HEK293 (cell line): ENCODE measurements around the gene LAP3.
A peak's percentile ranks its signal among the peaks of the same experiment; 100 is the strongest.

Experiments
- CTCF ChIA-PET: fragments of 350-600 bp; formaldehyde crosslinking; extraction: SDS; loops from one replicate; lab custom pipeline; 2021; ENCODE audit warnings: antibody characterized with exemption; lab: Yijun Ruan, JAX
- POLR2A ChIA-PET: fragments of 300-600 bp; formaldehyde crosslinking; extraction: SDS; loops from one replicate; lab custom pipeline; 2020; ENCODE audit warnings: antibody characterized with exemption, inconsistent platforms; lab: Yijun Ruan, JAX
- H3K27ac ChIP-seq: fragments of 200-500 bp; sonication (Bioruptor generic); 2 replicates; pipeline ENCODE4 v1.5.1; 2014; ENCODE audit warnings: low read depth, low read length, control low read depth, inconsistent platforms; ENCODE audit errors: extremely low read depth
- H3K36me3 ChIP-seq, 2 experiments: fragments of 200-500 bp in 1 of 2; sonication (Bioruptor generic) in 1 of 2; 1 replicate in 1 of 2; 2 replicates in 1 of 2; pipeline ENCODE4 v1.5.1; 2014 to 2017; ENCODE audit warnings: inconsistent platforms in 2 of 2, low read length in 2 of 2; ENCODE audit not compliant: control insufficient read depth in 2 of 2, insufficient read depth in 1 of 2
- H3K4me1 ChIP-seq: fragments of 200-500 bp; sonication (Bioruptor generic); 2 replicates; pipeline ENCODE4 v1.5.1; 2014; ENCODE audit warnings: mild to moderate bottlenecking, low read length, inconsistent platforms; ENCODE audit not compliant: control insufficient read depth, insufficient read depth
- H3K4me3 ChIP-seq: 2 replicates; pipeline ENCODE4 v1.5.1; 2011; ENCODE audit warnings: low read depth, mild to moderate bottlenecking, control low read depth, low read length, moderate library complexity
- H3K9me3 ChIP-seq: fragments of 200-500 bp; sonication (Bioruptor generic); 2 replicates; pipeline ENCODE4 v1.5.1; 2014; ENCODE audit warnings: low read depth, low read length, inconsistent platforms; ENCODE audit not compliant: control insufficient read depth, insufficient read depth
- ATF2 ChIP-seq: fragments of 450-650 bp; formaldehyde crosslinking; IDR thresholded peaks from 2 replicates; pipeline ENCODE4 v1.5.1; 2016; ENCODE audit warnings: missing biosample characterization, missing genetic modification characterization, low read depth
- ELK4 ChIP-seq: IDR thresholded peaks from 2 replicates; pipeline ENCODE4 v1.6.1; 2011; ENCODE audit warnings: mild to moderate bottlenecking, low read depth, low read length, borderline replicate concordance
- GLIS1 ChIP-seq: fragments of 450-650 bp; formaldehyde crosslinking; IDR thresholded peaks from 2 replicates; pipeline ENCODE4 v1.5.1; 2016; ENCODE audit warnings: missing biosample characterization, missing genetic modification characterization
- GLIS2 ChIP-seq: fragments of 450-650 bp; formaldehyde crosslinking; IDR thresholded peaks from 2 replicates; pipeline ENCODE4 v1.5.1; 2016; ENCODE audit warnings: missing biosample characterization, missing genetic modification characterization
- HOXC10 ChIP-seq: sonication (generic); formaldehyde crosslinking; IDR thresholded peaks from 2 replicates; pipeline ENCODE4 v1.8.1; 2023; ENCODE audit warnings: mild to moderate bottlenecking, missing genetic modification reagents
- INSM2 ChIP-seq: fragments of 450-650 bp; formaldehyde crosslinking; IDR thresholded peaks from 2 replicates; pipeline ENCODE4 v1.5.1; 2016; ENCODE audit warnings: missing biosample characterization, missing genetic modification characterization
- KLF16 ChIP-seq: fragments of 450-650 bp; formaldehyde crosslinking; IDR thresholded peaks from 2 replicates; pipeline ENCODE4 v1.5.1; 2017; ENCODE audit warnings: missing biosample characterization, missing genetic modification characterization
- MEIS1 ChIP-seq: sonication (generic); formaldehyde crosslinking; IDR thresholded peaks from 2 replicates; pipeline ENCODE4 v1.8.1; 2022; ENCODE audit warnings: missing genetic modification reagents, mild to moderate bottlenecking, borderline replicate concordance
- REPIN1 ChIP-seq: fragments of 450-650 bp; formaldehyde crosslinking; IDR thresholded peaks from 2 replicates; pipeline ENCODE4 v1.5.1; 2017; ENCODE audit warnings: missing biosample characterization, missing genetic modification characterization, low read depth
- SETDB1 ChIP-seq: IDR thresholded peaks from one replicate; pipeline ENCODE4 v1.6.1; 2017; ENCODE audit warnings: mild to moderate bottlenecking, low read length, moderate library complexity, mixed read lengths; ENCODE audit not compliant: insufficient read length
- SP3 ChIP-seq: fragments of 450-650 bp; formaldehyde crosslinking; IDR thresholded peaks from 2 replicates; pipeline ENCODE4 v1.5.1; 2016; ENCODE audit warnings: missing biosample characterization, missing genetic modification characterization
- WT1 ChIP-seq: fragments of 450-650 bp; formaldehyde crosslinking; IDR thresholded peaks from 2 replicates; pipeline ENCODE4 v1.5.1; 2016; ENCODE audit warnings: missing biosample characterization, missing genetic modification characterization
- ZBTB17 ChIP-seq: fragments of 450-650 bp; formaldehyde crosslinking; IDR thresholded peaks from 2 replicates; pipeline ENCODE4 v1.5.1; 2016; ENCODE audit warnings: missing biosample characterization, missing genetic modification characterization
- ZBTB20 ChIP-seq: fragments of 450-650 bp; formaldehyde crosslinking; IDR thresholded peaks from 2 replicates; pipeline ENCODE4 v1.5.1; 2016; ENCODE audit warnings: missing biosample characterization, missing genetic modification characterization
- ZNF174 ChIP-seq: fragments of 450-650 bp; formaldehyde crosslinking; IDR thresholded peaks from 2 replicates; pipeline ENCODE4 v1.5.0; 2017; ENCODE audit warnings: missing biosample characterization, mild to moderate bottlenecking, missing genetic modification characterization
- ZNF18 ChIP-seq: fragments of 450-650 bp; formaldehyde crosslinking; IDR thresholded peaks from 2 replicates; pipeline ENCODE4 v1.5.1; 2016; ENCODE audit warnings: missing biosample characterization, missing genetic modification characterization
- ZNF223 ChIP-seq: fragments of 450-650 bp; formaldehyde crosslinking; IDR thresholded peaks from 2 replicates; pipeline ENCODE4 v1.5.1; 2016; ENCODE audit warnings: missing biosample characterization, missing genetic modification characterization
- ZNF24 ChIP-seq: fragments of 450-650 bp; formaldehyde crosslinking; IDR thresholded peaks from 2 replicates; pipeline ENCODE4 v1.5.1; 2016; ENCODE audit warnings: missing biosample characterization, missing genetic modification characterization
- ZNF280C ChIP-seq: fragments of 450-650 bp; formaldehyde crosslinking; IDR thresholded peaks from 2 replicates; pipeline ENCODE4 v1.5.1; 2016; ENCODE audit warnings: missing biosample characterization, missing genetic modification characterization
- ZNF311 ChIP-seq: fragments of 450-650 bp; formaldehyde crosslinking; IDR thresholded peaks from 2 replicates; pipeline ENCODE4 v1.5.1; 2017; ENCODE audit warnings: missing biosample characterization, missing genetic modification characterization, borderline replicate concordance
- ZNF335 ChIP-seq: fragments of 450-650 bp; formaldehyde crosslinking; conservative IDR thresholded peaks from 2 replicates; pipeline ENCODE4 v1.5.1; 2016; ENCODE audit warnings: missing biosample characterization, missing genetic modification characterization
- ZNF366 ChIP-seq: fragments of 450-650 bp; formaldehyde crosslinking; conservative IDR thresholded peaks from 2 replicates; pipeline ENCODE4 v1.5.1; 2016; ENCODE audit warnings: missing biosample characterization, missing genetic modification characterization
- ZNF510 ChIP-seq: fragments of 450-650 bp; formaldehyde crosslinking; IDR thresholded peaks from 2 replicates; pipeline ENCODE4 v1.5.1; 2018; ENCODE audit warnings: mild to moderate bottlenecking, missing genetic modification characterization, missing biosample characterization; ENCODE audit not compliant: insufficient replicate concordance
- ZNF530 ChIP-seq: fragments of 450-650 bp; formaldehyde crosslinking; IDR thresholded peaks from 2 replicates; pipeline ENCODE4 v1.5.1; 2016; ENCODE audit warnings: low read depth, missing biosample characterization, missing genetic modification characterization
- ZNF596 ChIP-seq: fragments of 450-650 bp; IDR thresholded peaks from 2 replicates; pipeline ENCODE4 v1.5.0; 2018; ENCODE audit warnings: missing biosample characterization, mild to moderate bottlenecking, missing genetic modification characterization, moderate library complexity
- ZNF626 ChIP-seq: fragments of 450-650 bp; sonication (Bioruptor Pico); formaldehyde crosslinking; IDR thresholded peaks from 2 replicates; pipeline ENCODE4 v1.5.1; 2018; ENCODE audit warnings: missing biosample characterization, missing genetic modification characterization, inconsistent platforms
- ZNF776 ChIP-seq: fragments of 450-650 bp; formaldehyde crosslinking; IDR thresholded peaks from 2 replicates; pipeline ENCODE4 v1.5.0; 2017; ENCODE audit warnings: missing biosample characterization, missing genetic modification characterization, borderline replicate concordance
- ZNF785 ChIP-seq: fragments of 450-650 bp; formaldehyde crosslinking; IDR thresholded peaks from 2 replicates; pipeline ENCODE4 v1.5.1; 2016; ENCODE audit warnings: missing biosample characterization, missing genetic modification characterization
- ZNF791 ChIP-seq: fragments of 450-650 bp; formaldehyde crosslinking; IDR thresholded peaks from 2 replicates; pipeline ENCODE4 v1.5.1; 2016; ENCODE audit warnings: missing biosample characterization, missing genetic modification characterization
- ZNF837 ChIP-seq: fragments of 450-650 bp; formaldehyde crosslinking; IDR thresholded peaks from 2 replicates; pipeline ENCODE4 v1.5.1; 2016; ENCODE audit warnings: missing biosample characterization, missing genetic modification characterization

The LAP3 gene

GRCh38 chr4:17614416-17615299 lies 37.7 kb downstream of the LAP3 start, which contains the start of gene MED28:
Gene MED28 (plus strand): TSS chr4:17614641. CDS start chr4:17614655, 14 bp downstream.
- Histone ChIP-seq H3K4me1 (no peaks in the 10 kb centered on the region), H3K4me3 (peak within 1 kb of the TSS; percentile 80), H3K36me3 (peaks cover 0 to 33% of the 10 kb centered on the region in 2 experiments; a peak in 1 of 3 replicates), H3K9me3 (no peaks in the 10 kb centered on the region), H3K27ac (peak within 1 kb of the TSS; percentile 4; the same call in 1 of the 2 replicates)
- ChIA-PET CTCF (interaction anchor here (0.9 kb wide), 1 partner anchor 203 kb away, joined by 3 read pairs; no protein-coding TSS in a partner anchor), POLR2A (interaction anchor here (0.6 to 2.0 kb wide), 4 partner anchors 11 to 196 kb away, joined by 3 to 10 read pairs (median 3); partner anchors contain the start of genes DCAF16 and NCAPG)
- TF ChIP-seq HOXC10 (CRISPR knock-in tag), result no peak
- TF ChIP-seq KLF16 (tag by site-specific recombination), result no peak
- TF ChIP-seq ZNF626, result no peak
- peak; percentile 80 for TF ChIP-seq ZNF335 (tag by site-specific recombination)
- peak; percentile 35 for TF ChIP-seq GLIS1 (tag by site-specific recombination)
- TF ChIP-seq ZNF596, result no peak
- no peak for TF ChIP-seq SETDB1
- peak; percentile 46; the same call in 1 of the 2 replicates for TF ChIP-seq ZBTB17 (tag by site-specific recombination)
- peak; percentile 71; the same call in 1 of the 2 replicates for TF ChIP-seq ZNF24 (tag by site-specific recombination)
- no peak for TF ChIP-seq ATF2 (tag by site-specific recombination)
- no peak for TF ChIP-seq ELK4
- TF ChIP-seq ZNF280C, result no peak
- peak; percentile 43 for TF ChIP-seq SP3 (tag by site-specific recombination)
- TF ChIP-seq REPIN1 (tag by site-specific recombination), result no peak
- TF ChIP-seq ZNF18 (tag by site-specific recombination), result no peak
- no peak for TF ChIP-seq ZNF174 (tag by site-specific recombination)
- TF ChIP-seq WT1 (tag by site-specific recombination), result peak; percentile 56; the same call in 1 of the 2 replicates
- TF ChIP-seq ZNF510, result no peak
- TF ChIP-seq GLIS2 (tag by site-specific recombination), result peak; percentile 59
- TF ChIP-seq ZNF785, result no peak
- TF ChIP-seq ZNF223 (tag by site-specific recombination), result no peak
- no peak for TF ChIP-seq ZNF791 (tag by site-specific recombination)
- TF ChIP-seq ZBTB20 (tag by site-specific recombination), result peak; percentile 99
- no peak for TF ChIP-seq ZNF776
- no peak for TF ChIP-seq ZNF837 (tag by site-specific recombination)
- peak; percentile 48 for TF ChIP-seq ZNF366
- no peak for TF ChIP-seq MEIS1 (CRISPR knock-in tag)
- TF ChIP-seq INSM2 (tag by site-specific recombination), result no peak
- TF ChIP-seq ZNF311, result no peak
- TF ChIP-seq ZNF530, result no peak
